Measurements from ENCODE around the gene SULF2. TPM values are rescaled to one million over a fixed set of nuclear protein-coding genes. Genes with fewer than 3 reads are reported as not detected.

The SULF2 gene
- total RNA-seq, 1 experiment from 2014 or later = 13.0 TPM

GRCh38 chr20:47727170-47727880, 58.0 kb downstream of the SULF2 start:
- Histone ChIP-seq H3K4me3 (replicated peaks in 1 of 2; ENCODE audit: low read depth in 1 of 2, low read length in 2 of 2) (no peak overlapping the region), H3K27ac (ENCODE audit: low read depth, low read length) (no peak overlapping the region), H4K20me1 (ENCODE audit: insufficient read depth) (no peaks in the 10 kb centered on the region), H3K79me2 (ENCODE audit: insufficient read depth, low read length) (no peaks in the 10 kb centered on the region), H3K4me1 (ENCODE audit: control insufficient read depth in 1 of 2, insufficient read depth in 2 of 2, low read length in 2 of 2) (peaks cover 0 to 10% of the 10 kb centered on the region in 2 experiments; a peak in 2 of 4 replicates), H3K27me3 (ENCODE audit: insufficient read depth, low read length) (no peaks in the 10 kb centered on the region), H3K9me3 (ENCODE audit: control insufficient read depth in 1 of 2, insufficient read depth in 1 of 2, low read depth in 1 of 2, low read length in 2 of 2) (no peaks in the 10 kb centered on the region), H3K9ac (ENCODE audit: low read length) (no peak overlapping the region), H3K9me2 (ENCODE audit: insufficient read depth) (no peaks in the 10 kb centered on the region), H3K36me3 (ENCODE audit: control insufficient read depth in 1 of 2, insufficient read depth in 2 of 2, low read length in 2 of 2) (no peaks in the 10 kb centered on the region), H2AFZ (ENCODE audit: low read depth, low read length, poor library complexity, severe bottlenecking) (no peak overlapping the region), H3K4me2 (ENCODE audit: low read length) (no peak overlapping the region)
- intact Hi-C loops (cut with micrococcal nuclease) = no loop called here
- RAD21 ChIA-PET (ENCODE audit: low non-redundant PET in 1 of 2, low total read pairs in 2 of 2, uncharacterized antibody in 2 of 2, unreplicated experiment in 2 of 2) = no interaction called here
- no peak for TF ChIP-seq POLR2AphosphoS5 (IDR thresholded peaks at IDR 0.05; ENCODE audit: low read depth, low read length)
- TF ChIP-seq CBX3 (IDR thresholded peaks at IDR 0.05; ENCODE audit: low read depth) = no peak
- no peak for TF ChIP-seq CEBPB (IDR thresholded peaks at IDR 0.05; ENCODE audit: low read depth)
- TF ChIP-seq ZNF274 (IDR thresholded peaks at IDR 0.05; ENCODE audit: low read depth, low read length) = no peak
- TF ChIP-seq ELF1 (IDR thresholded peaks at IDR 0.05; ENCODE audit: borderline replicate concordance, low read depth) = no peak
- TF ChIP-seq POLR2A (IDR thresholded peaks at IDR 0.05; ENCODE audit: borderline replicate concordance, extremely low read depth, insufficient read depth, insufficient read length) = no peak
- TF ChIP-seq SRF (IDR thresholded peaks at IDR 0.05; ENCODE audit: low read depth) = no peak
- no peak for TF ChIP-seq RAD21 (IDR thresholded peaks at IDR 0.05; ENCODE audit: low read depth)
- TF ChIP-seq YY1 (IDR thresholded peaks at IDR 0.05; ENCODE audit: extremely low read depth, insufficient replicate concordance, low read depth, low read length) = no peak
- no peak for TF ChIP-seq MAX (IDR thresholded peaks at IDR 0.05)
- TF ChIP-seq ZBTB33 (IDR thresholded peaks at IDR 0.05; ENCODE audit: extremely low read depth, insufficient replicate concordance, low read length) = no peak
- TF ChIP-seq ZFX (IDR thresholded peaks at IDR 0.05) = no peak
- TF ChIP-seq SIN3A (IDR thresholded peaks at IDR 0.05; ENCODE audit: low read depth) = no peak
- TF ChIP-seq JUND (IDR thresholded peaks at IDR 0.05) = no peak
- ATAC-seq (no peak), DNase-seq (ENCODE audit: low read depth, low spot score) (no peak)
- no TSS peak for BruUV-seq (replicated peaks)
- POLR2A ChIA-PET = no interaction called here
- CTCF ChIA-PET = no interaction called here
